Left renal cortex interstitium (tissue), 4 donors: Measurements from ENCODE around the gene CCDC85C. TPM values are rescaled to one million over a fixed set of nuclear protein-coding genes. Genes with fewer than 3 reads are reported as not detected.

ENCODE experiments used
- DNase-seq, 4 donors: peaks; one replicate each; pipeline ENCODE4 v3.0.0-alpha.2; 2013; ENCODE audit warnings: low read depth in 4 of 4, low spot score in 2 of 4, missing footprints in 1 of 4
- polyA plus RNA-seq, 4 donors: library from polyadenylated mRNA; unstranded; fragments of 120-200 nt; gene quantifications; one replicate each; pipeline ENCODE4 v1.2.1, GENCODE V29; 2013; ENCODE audit not compliant: insufficient read length in 4 of 4

CCDC85C gene
- polyA plus RNA-seq, 4 donors = 24.9 to 40.0 (median 30.9) TPM

GRCh38 chr14:99609245-99610170 lies 5.5 kb upstream of the CCDC85C start:
- no peak for DNase-seq

- no peak for DNase-seq
These were observed 4.6 kb upstream of the CCDC85C start for GRCh38 chr14:99608591-99608990.

DNA sequence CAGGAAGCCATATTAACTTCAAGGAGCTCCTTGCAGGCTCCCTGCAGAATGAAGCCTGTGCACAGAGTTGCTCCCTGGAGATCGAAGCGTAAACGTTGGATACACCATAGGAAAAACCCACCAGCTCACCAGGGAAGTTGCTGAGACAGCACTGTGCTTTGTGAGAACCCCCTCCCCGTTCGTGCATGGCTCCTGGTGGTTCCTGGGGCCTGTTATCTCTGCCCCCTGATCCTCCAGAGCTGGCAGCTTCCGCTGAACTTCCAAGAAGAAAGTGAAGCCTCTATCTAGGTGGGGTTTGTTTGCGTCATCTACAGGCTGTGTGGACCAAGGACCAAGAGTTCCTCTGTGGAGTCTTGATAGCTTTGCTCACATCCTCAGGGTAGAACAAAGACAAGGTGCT lies 2.4 kb upstream of the CCDC85C start:
- DNase-seq = no peak

DNA sequence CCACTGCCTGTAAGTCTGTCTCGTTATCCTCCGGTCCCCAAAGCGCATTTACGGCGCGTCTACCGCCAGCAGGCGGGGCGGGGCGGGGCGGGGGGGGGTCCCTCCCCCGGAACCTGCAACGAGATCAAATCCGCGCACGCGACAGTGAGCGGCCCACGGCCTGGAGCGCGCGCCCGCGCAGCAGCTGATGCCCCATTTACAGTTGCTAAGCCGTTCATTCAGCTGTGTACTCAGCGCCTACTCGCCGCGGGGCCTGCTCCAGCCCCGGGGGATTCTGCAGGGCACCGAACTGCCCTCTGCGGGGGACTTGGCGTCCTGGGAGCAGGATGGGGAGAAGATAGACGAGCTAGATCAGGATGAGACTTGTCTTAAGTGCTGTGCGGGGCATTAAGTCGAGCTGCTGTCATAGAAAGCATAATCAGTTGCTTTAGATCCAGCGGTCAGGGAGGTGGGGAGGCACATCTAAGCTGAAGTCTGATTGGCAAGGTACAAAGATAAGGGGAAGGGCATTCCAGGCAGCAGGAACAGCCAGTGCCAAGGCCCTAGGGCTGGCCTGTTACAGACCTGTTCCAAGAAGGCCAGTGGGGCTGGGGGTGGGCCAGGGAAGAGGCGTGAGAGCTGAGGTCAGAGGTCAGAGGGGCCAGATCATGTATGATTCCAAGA lies 1.4 kb upstream of the CCDC85C start:
- no peak for DNase-seq

- no peak for DNase-seq
These were observed 825 bp upstream of the CCDC85C start for GRCh38 chr14:99604766-99605298.

GRCh38 chr14:99604278-99604765 lies 315 bp upstream of the CCDC85C start:
- DNase-seq = peak; percentile 68 to 91 (median 88)

DNA sequence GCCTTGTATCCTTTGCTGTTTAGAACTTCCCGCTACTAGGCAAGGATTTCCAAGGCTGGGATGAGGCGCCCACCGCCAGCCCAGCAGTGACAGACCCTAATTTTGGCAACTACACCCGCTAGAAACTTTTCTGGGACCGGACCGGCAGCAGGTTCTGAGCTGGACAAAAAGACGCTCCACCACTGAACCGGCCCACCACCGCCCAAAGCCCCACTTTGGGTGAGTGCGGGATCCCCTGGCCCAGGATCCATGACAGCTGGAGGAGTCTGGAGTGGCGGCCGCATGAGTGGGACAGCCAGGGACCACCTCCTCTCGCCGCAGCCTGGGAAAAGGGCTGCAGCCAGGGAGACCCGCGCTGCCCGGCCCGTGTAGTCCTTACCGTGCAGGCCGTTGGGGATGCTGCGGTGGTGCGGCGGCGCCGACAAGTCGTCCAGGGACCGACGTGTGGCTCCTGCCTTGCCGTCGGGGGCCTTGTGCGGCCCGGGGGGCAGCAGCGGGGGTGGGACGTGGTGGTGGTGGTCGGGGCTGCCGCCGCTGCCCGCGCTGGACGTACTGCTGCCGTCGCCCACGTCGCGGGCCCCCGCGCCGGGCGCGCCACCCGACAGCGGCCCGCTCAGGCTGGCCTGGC lies 1.1 kb downstream of the CCDC85C start:
- DNase-seq = no peak

DNA sequence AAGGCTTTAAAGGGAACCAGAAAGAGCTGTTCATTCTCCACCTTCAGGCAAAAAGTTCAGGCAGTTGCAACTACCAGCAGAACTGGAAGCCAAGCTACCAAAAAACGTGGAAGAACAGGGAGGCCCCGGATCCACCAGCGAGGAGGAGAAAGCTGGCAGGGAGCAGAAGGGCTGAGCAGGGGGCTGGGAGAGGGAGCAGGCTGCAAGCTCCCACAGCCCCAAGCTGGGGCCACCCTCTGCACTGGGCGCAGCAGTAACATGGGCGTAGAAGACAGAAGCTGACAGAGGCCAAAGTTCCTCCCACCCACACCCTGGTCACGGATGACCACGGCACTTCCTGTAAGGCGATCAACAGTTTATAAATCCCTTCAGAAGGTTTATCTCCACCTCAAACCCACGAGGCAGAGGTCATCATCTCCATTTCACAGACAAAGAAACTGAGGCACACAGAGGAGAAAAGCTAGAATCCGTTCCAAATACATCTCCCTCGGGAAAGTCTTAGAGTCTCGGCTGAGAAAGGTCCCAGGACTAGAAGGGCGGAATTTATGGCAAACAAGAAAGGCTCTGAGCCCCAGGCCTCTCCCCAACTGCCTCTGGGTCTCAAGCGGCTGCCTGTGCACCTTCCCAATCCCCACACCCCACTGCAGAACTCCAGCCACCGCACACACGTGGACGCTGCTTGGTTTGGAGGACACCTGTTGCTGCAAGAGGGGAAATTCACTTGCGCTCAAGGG lies 1.8 kb downstream of the CCDC85C start:
- DNase-seq = no peak

DNA sequence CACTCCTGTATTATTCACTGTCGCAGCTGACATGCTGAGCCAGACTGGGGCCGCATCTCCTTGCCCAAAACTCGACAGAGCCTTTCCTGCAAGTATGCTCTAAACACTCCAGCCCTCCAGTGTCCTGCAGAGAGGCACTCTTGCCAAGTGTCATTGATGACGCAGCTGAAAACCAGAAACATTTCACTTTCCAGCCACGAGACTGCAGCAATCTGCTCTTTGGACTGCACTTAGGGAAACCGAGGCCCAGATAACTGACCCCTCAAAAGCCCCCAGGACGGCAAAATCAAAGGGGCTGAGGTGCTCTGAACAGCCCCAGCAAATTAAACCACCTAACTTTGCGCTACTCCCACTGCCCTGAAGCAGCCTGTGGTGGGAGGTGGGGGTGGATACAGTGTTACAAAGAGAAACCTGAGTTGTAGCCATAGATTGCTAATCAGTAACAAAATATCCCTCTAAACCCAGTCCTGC lies 2.6 kb downstream of the CCDC85C start:
- no peak for DNase-seq

- no peak for DNase-seq
These were observed 3.6 kb downstream of the CCDC85C start for GRCh38 chr14:99600232-99600888.

DNA sequence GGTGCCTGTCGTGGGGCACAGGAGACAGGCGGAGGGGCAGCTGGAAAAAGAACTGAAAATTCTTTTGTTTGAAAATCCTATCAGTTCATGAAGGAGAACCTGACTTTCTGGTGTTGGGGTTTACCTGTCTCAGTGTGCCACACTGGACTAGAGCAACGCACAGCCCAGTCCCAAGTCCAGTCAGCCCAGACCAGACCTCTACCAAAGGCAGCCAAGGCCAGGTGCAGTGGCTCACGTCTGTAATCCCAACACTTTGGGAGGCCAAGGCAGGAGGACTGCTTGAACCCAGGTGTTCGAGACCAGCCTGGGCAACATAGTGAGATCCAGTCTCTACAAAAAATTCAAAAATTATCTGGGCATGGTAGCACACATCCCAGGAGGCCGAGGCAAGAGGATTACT lies 4.6 kb downstream of the CCDC85C start:
- DNase-seq = no peak

DNA sequence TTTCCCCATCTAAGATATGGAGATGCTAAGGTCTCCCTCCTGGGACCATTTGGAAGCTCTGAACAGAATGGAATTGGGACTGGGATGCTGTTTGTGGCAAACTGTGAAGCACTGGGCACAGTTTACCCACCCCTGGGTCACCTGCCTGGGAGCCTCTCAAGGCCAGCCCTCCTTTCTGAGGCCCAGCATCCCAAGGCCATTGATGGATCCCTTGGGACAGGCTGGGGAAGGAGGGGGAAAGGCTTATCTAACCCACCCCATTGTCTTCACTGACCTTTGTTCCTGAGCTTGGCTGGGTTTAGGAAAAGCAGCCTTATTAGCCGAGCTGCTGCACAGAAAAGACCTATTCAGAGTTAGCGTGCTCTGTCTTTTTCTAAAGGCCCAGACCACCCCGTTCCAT lies 5.2 kb downstream of the CCDC85C start:
- DNase-seq = no peak

- no peak for DNase-seq
These were observed 6.0 kb downstream of the CCDC85C start for GRCh38 chr14:99597911-99598600.

- DNase-seq = no peak
These were observed 7.2 kb downstream of the CCDC85C start for GRCh38 chr14:99596772-99597171.

GRCh38 chr14:99596071-99596627 lies 7.9 kb downstream of the CCDC85C start:
- no peak for DNase-seq

GRCh38 chr14:99595524-99595923 lies 8.5 kb downstream of the CCDC85C start:
- no peak for DNase-seq

DNA sequence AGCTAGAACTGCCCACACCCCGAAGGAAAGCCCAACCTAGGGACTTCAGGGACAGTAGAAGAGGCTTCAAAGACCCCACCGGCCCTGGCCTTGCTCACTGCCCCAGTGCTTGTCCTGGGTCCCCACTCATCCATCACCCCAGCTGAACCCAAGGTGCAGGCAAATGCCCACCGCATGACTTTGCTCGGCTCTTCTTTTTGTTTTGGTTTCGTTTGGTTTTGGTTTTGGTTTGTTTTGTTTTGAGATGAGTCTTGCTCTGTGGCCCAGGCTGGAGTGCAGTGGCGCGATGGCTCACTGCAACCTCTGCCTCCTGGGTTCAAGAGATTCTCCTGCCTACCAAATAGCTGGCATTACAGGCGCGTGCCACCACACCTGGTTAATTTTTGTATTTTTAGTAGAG lies 9.0 kb downstream of the CCDC85C start:
- DNase-seq = no peak

DNA sequence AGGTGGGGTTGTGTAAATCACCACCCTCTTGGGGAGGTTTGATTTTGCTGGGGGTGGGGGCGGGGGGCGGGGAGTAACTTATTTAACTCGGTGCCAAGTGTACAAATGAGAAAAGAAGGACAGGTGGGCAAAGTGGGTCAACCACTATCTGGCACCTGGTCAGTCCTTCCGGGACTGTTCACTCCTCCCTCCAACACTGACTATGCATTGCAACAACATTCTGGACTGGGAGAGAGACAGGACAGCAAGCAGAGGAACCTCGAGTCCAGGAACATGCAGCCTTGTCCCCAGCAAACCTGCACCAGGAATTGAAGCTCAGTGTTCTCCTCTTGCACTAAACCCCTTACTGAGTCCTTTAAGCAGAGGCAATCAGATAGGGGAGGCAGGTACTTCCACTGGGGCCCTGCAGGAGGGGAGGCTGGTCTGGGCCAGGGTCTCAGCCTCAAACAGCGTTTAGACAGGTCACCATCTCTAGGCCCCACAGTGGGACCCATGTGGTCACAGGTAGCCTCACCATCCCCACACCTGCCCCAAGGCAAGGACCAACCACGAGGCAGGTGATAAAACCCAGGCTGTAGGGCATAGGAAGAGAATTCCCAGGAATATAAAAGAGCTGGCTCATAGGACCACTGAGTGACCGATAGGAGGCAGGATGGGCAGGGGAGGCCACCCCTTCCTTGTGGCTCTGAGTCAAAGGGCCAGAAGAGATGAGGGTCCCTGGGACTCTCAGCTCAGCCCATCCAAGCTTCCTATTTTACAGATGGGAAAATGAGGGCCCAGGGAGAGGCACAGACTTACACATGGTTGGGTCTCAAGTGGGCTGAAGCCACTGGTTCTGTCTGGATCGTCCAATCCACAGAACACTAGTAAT lies 9.8 kb downstream of the CCDC85C start:
- DNase-seq = no peak
